ENCODE measurements around the gene DPPA4. TPM values are rescaled to one million over a fixed set of nuclear protein-coding genes. Genes with fewer than 3 reads are reported as not detected.

DPPA4 gene
- total RNA-seq, 5 donors from 2014 or later (not counting 1 experiment from before 2014, with no cell fraction given): 1.1 to 4.4 (median 1.5) TPM

DNA sequence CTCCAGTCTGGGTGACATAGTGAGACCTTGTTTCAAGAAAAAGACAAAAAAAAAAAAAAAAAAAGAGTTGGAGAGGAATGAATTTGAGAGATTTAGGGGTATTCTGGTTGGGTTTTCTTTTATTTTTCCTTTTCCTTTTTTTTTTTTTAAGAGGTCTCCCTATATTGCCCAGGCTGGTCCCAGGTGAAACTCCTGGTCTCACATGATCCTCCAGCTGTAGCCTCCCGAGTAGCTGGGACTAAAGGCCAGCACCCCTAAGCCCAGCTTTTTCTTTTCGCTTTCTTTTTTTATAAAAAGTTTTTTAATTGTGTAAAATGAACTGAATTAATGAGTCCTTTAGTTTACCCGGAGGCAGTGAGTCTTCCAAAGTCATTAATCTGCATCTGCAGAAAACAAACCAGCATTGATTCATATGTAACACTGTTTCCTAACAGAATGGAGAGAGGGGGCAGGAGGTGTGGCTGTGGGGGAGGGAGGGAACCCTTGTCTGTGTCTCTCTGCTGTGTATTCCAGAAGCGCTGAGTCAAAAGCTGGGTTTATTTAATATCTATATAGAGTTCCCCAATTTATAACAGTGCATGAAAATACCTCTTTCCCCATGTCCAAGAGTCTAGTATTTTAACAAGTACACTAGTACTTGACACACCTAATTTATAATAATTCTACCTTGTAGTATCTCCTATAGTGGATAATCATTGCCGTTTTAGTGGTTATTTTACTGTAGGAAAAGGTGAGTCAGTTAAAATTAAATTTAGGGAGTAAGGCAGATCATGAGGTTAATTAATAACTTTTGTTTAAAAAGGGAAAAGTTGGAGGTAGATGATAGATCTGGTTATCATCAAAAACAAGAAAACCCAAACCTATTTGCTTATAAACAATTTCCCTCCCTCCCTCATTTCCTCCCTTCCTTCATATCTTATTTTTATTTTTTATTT is 2.6 kb upstream of the DPPA4 start:
- POLR2A ChIA-PET: interaction anchor here (0.7 kb wide), 2 partner anchors 18 to 1442 kb away, joined by 5 to 8 read pairs; no protein-coding TSS in a partner anchor
- no peak overlapping the region for H3K27ac Mint-ChIP-seq
- no peaks in the 10 kb centered on the region for H3K36me3 Mint-ChIP-seq
- no peaks in the 10 kb centered on the region for H3K9me3 ChIP-seq
- H3K27me3 ChIP-seq (replicated peaks in 1 of 2; ENCODE audit: control insufficient read depth in 2 of 2, extremely low read depth in 1 of 2, insufficient read depth in 2 of 2, low read length in 1 of 2): peaks cover 0 to 26% of the 10 kb centered on the region in 2 experiments
- peaks cover 26 to 30% of the 10 kb centered on the region in 2 donors for H3K27me3 Mint-ChIP-seq
- DNase-seq: no peak
- CTCF ChIA-PET: no interaction called here
- peaks cover 0 to 2% of the 10 kb centered on the region in 2 experiments for H3K4me1 ChIP-seq (ENCODE audit: control insufficient read depth in 1 of 2, extremely low read depth in 1 of 2, insufficient read depth in 2 of 2, low read length in 2 of 2)
- H3K4me1 Mint-ChIP-seq: peaks cover 0 to 13% (median 9%) of the 10 kb centered on the region in 3 donors
- no peak for ATAC-seq (replicated peaks in 1 of 4)
- no peak overlapping the region for H3K27ac ChIP-seq (ENCODE audit: low read length)
- H3K9me3 Mint-ChIP-seq: no peaks in the 10 kb centered on the region
- H3K4me3 Mint-ChIP-seq: no peak overlapping the region
- no peak overlapping the region for H3K4me3 ChIP-seq (ENCODE audit: control insufficient read depth in 1 of 2, extremely low read depth in 1 of 2, low read length in 1 of 2)
- WGBS (ENCODE audit: insufficient coverage): 60% methylated on average over 1 of the region's 5 CpGs
- no peaks in the 10 kb centered on the region for H3K36me3 ChIP-seq (ENCODE audit: control insufficient read depth in 2 of 2, extremely low read depth in 1 of 2, insufficient read depth in 1 of 2, low read length in 1 of 2)

DNA sequence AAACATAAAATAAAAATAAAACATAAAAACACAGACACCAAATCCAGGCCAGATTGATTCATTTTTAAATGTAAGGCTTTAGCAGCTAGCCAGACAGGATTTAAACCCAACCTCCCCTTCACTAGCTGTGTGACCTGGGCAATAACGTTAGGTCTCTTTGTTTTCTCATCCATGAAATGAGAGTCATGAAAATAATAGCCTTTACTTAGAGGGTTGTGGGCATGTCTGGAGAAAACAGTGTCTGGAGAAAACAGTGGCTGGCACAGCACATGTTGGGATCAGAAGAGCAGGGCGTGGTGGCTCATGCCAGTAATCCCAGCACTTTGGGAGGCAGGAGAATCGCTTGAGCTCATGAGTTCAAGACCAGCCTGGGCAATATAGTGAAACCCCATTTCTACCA is 1.9 kb upstream of the DPPA4 start:
- CTCF ChIA-PET: no interaction called here

DNA sequence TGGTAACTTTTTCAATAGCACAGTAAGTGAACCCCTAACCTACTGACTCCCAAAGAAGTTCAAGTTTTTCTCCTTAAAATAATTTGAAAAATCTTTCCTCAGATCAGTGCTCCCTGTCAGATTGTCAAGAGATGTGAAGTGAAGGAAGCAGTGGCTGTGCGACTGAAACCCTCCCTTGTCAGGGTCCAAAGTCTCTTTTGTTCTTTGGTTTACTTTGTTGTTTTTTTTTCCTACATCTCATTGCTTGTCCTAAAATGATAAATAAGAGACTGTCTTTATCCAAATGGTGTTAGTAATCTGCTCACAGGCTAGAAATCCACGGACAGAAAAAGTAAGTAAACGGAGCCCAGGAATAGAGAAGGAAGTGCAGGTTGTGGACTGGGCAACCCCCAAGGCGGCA is 976 bp upstream of the DPPA4 start:
- Mint-ChIP-seq H3K36me3 (no peaks in the 10 kb centered on the region), H3K9me3 (no peaks in the 10 kb centered on the region), H3K4me3 (no peak overlapping the region), H3K27me3 (peaks cover 30 to 34% of the 10 kb centered on the region in 2 donors), H3K4me1 (peaks cover 5 to 13% (median 9%) of the 10 kb centered on the region in 3 donors), H3K27ac (no peak overlapping the region)
- Histone ChIP-seq H3K27ac (ENCODE audit: low read length) (no peak overlapping the region), H3K4me1 (ENCODE audit: control insufficient read depth in 1 of 2, extremely low read depth in 1 of 2, insufficient read depth in 2 of 2, low read length in 2 of 2) (peaks cover 0 to 2% of the 10 kb centered on the region in 2 experiments), H3K4me3 (ENCODE audit: control insufficient read depth in 1 of 2, extremely low read depth in 1 of 2, low read length in 1 of 2) (no peak overlapping the region), H3K9me3 (no peaks in the 10 kb centered on the region), H3K36me3 (ENCODE audit: control insufficient read depth in 2 of 2, extremely low read depth in 1 of 2, insufficient read depth in 1 of 2, low read length in 1 of 2) (no peaks in the 10 kb centered on the region), H3K27me3 (replicated peaks in 1 of 2; ENCODE audit: control insufficient read depth in 2 of 2, extremely low read depth in 1 of 2, insufficient read depth in 2 of 2, low read length in 1 of 2) (peaks cover 0 to 26% of the 10 kb centered on the region in 2 experiments)
- ATAC-seq (replicated peaks in 1 of 4) (no peak), DNase-seq (no peak)
- POLR2A ChIA-PET: no interaction called here
- WGBS (ENCODE audit: insufficient coverage): 17% methylated on average over 1 of the region's 4 CpGs
- CTCF ChIA-PET: no interaction called here

More for the DNA sequence above, 1.9 kb upstream of the DPPA4 start:
- Mint-ChIP-seq H3K4me3 (no peak overlapping the region), H3K27ac (no peak overlapping the region), H3K4me1 (peaks cover 5 to 13% (median 9%) of the 10 kb centered on the region in 3 donors), H3K27me3 (peaks cover 30 to 34% of the 10 kb centered on the region in 2 donors), H3K9me3 (no peaks in the 10 kb centered on the region), H3K36me3 (no peaks in the 10 kb centered on the region)
- H3K4me1 ChIP-seq (ENCODE audit: control insufficient read depth in 1 of 2, extremely low read depth in 1 of 2, insufficient read depth in 2 of 2, low read length in 2 of 2): peaks cover 0 to 2% of the 10 kb centered on the region in 2 experiments
- H3K27ac ChIP-seq (ENCODE audit: low read length): no peak overlapping the region
- DNase-seq: no peak
- POLR2A ChIA-PET: interaction anchor here in 1 of 2 donors (0.7 kb wide), 1 partner anchor 18 kb away, joined by 8 read pairs; no protein-coding TSS in a partner anchor
- H3K4me3 ChIP-seq (ENCODE audit: control insufficient read depth in 1 of 2, extremely low read depth in 1 of 2, low read length in 1 of 2): no peak overlapping the region
- ATAC-seq (replicated peaks in 1 of 4): no peak
- no peaks in the 10 kb centered on the region for H3K9me3 ChIP-seq
- H3K36me3 ChIP-seq (ENCODE audit: control insufficient read depth in 2 of 2, extremely low read depth in 1 of 2, insufficient read depth in 1 of 2, low read length in 1 of 2): no peaks in the 10 kb centered on the region
- WGBS (ENCODE audit: insufficient coverage): 50% methylated on average over 1 of the region's 3 CpGs
- peaks cover 0 to 26% of the 10 kb centered on the region in 2 experiments for H3K27me3 ChIP-seq (replicated peaks in 1 of 2; ENCODE audit: control insufficient read depth in 2 of 2, extremely low read depth in 1 of 2, insufficient read depth in 2 of 2, low read length in 1 of 2)

DNA sequence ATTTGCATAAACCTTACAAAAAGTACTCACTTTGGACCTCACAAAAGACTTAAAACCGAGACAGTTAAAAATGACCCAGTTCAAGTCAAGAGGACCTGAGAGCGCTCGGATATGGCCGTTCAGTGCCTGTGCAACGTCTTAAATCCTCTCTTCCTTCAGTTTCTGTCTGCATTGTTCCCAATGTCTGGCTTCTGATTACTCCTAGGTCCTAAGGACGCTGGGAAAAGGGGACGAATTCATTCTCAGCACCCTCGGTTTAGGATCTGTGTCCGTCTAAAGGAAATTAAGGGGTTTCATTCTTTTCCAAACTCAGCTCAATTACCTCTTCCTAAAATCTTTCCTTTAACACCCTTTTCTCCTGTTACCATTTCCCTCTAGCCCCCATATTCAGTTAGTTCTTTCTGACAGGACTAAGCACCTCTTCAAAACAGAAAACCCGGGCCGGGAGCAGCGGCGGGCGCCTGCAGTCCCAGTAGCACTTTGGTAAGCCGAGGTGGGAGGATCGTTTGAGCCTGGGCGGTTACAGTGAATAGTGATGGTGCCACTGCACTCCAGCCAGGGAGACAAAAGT is 970 bp downstream of the DPPA4 start:
- DNase-seq: peak in 8 of 35 experiments; percentile 0 to 8 (median 5)
- Mint-ChIP-seq H3K4me3 (peak overlapping the region; percentile 57 to 79 (median 78)), H3K36me3 (no peaks in the 10 kb centered on the region), H3K27me3 (peaks cover 30 to 34% of the 10 kb centered on the region in 2 donors), H3K9me3 (no peaks in the 10 kb centered on the region), H3K4me1 (peaks cover 5 to 13% (median 9%) of the 10 kb centered on the region in 3 donors), H3K27ac (no peak overlapping the region)
- Histone ChIP-seq H3K4me3 (ENCODE audit: control insufficient read depth in 1 of 2, extremely low read depth in 1 of 2, low read length in 1 of 2) (peak overlapping the region; percentile 15 to 81), H3K9me3 (no peaks in the 10 kb centered on the region), H3K36me3 (ENCODE audit: control insufficient read depth in 2 of 2, extremely low read depth in 1 of 2, insufficient read depth in 1 of 2, low read length in 1 of 2) (no peaks in the 10 kb centered on the region), H3K27me3 (replicated peaks in 1 of 2; ENCODE audit: control insufficient read depth in 2 of 2, extremely low read depth in 1 of 2, insufficient read depth in 2 of 2, low read length in 1 of 2) (peaks cover 0 to 28% of the 10 kb centered on the region in 2 experiments), H3K27ac (ENCODE audit: low read length) (no peak overlapping the region), H3K4me1 (ENCODE audit: control insufficient read depth in 1 of 2, extremely low read depth in 1 of 2, insufficient read depth in 2 of 2, low read length in 2 of 2) (peaks cover 0 to 2% of the 10 kb centered on the region in 2 experiments)
- 14% methylated on average over 5 of the region's 17 CpGs for WGBS (ENCODE audit: insufficient coverage)
- ChIA-PET CTCF (interaction anchor here in 1 of 2 donors (0.6 kb wide), 1 partner anchor 88 kb away, joined by 3 read pairs; no protein-coding TSS in a partner anchor), POLR2A (no interaction called here)
- ATAC-seq (replicated peaks in 1 of 4): peak in 2 of 4 experiments; percentile 53 to 59

DNA sequence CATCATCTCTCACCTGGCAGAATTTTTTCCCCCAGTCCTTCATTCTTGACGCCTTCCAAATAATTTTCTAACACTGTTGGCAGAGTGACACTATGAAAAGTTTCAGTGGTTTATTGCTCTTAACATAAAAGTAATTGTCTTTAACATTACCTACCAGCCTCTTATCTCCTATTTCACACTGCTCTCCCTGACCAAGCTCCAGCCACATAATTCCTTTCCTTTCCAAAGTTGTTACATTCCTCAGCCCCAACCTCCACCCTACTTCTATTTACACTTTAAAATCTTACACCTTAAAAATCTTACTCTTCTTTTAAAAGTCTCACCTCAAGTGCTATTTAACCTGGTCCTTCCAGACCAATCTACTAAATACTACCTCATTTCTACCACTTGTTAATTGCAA is 2.8 kb downstream of the DPPA4 start:
- Histone ChIP-seq H3K36me3 (ENCODE audit: control insufficient read depth in 2 of 2, extremely low read depth in 1 of 2, insufficient read depth in 1 of 2, low read length in 1 of 2) (no peaks in the 10 kb centered on the region), H3K27me3 (replicated peaks in 1 of 2; ENCODE audit: control insufficient read depth in 2 of 2, extremely low read depth in 1 of 2, insufficient read depth in 2 of 2, low read length in 1 of 2) (peaks cover 0 to 28% of the 10 kb centered on the region in 2 experiments), H3K4me3 (ENCODE audit: control insufficient read depth in 1 of 2, extremely low read depth in 1 of 2, low read length in 1 of 2) (no peak overlapping the region), H3K4me1 (ENCODE audit: control insufficient read depth in 1 of 2, extremely low read depth in 1 of 2, insufficient read depth in 2 of 2, low read length in 2 of 2) (peaks cover 0 to 2% of the 10 kb centered on the region in 2 experiments), H3K27ac (ENCODE audit: low read length) (no peak overlapping the region), H3K9me3 (no peaks in the 10 kb centered on the region)
- DNase-seq (no peak), ATAC-seq (replicated peaks in 1 of 4) (no peak)
- Mint-ChIP-seq H3K27ac (no peak overlapping the region), H3K4me1 (peaks cover 5 to 13% (median 9%) of the 10 kb centered on the region in 3 donors), H3K27me3 (peaks cover 30 to 34% of the 10 kb centered on the region in 2 donors), H3K4me3 (no peak overlapping the region), H3K36me3 (no peaks in the 10 kb centered on the region), H3K9me3 (no peaks in the 10 kb centered on the region)
- ChIA-PET POLR2A (no interaction called here), CTCF (no interaction called here)
- no CpG with 5 or more reads among the region's 1 CpG for WGBS (ENCODE audit: insufficient coverage)

DNA sequence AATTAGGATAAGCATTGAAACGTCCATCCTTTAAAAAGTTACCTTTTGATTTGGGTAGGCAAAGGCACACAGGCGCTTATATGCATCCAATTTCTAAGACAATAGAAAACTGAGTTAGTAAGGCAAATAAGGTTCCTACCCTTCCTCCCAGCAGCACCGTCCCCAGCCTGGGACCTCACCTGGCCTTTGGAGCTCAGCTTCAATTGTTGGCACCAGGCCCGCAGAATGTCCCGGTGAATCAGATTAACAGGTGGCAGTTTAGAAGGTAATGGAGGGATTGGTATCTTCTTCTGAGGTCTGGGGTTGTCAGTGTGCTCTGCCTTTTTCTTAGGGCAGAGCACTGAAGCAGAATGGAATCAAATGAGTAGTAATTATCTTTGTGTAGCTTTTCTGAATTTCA is 5.7 kb downstream of the DPPA4 start:
- Histone ChIP-seq H3K4me3 (ENCODE audit: control insufficient read depth in 1 of 2, extremely low read depth in 1 of 2, low read length in 1 of 2) (no peak overlapping the region), H3K27me3 (replicated peaks in 1 of 2; ENCODE audit: control insufficient read depth in 2 of 2, extremely low read depth in 1 of 2, insufficient read depth in 2 of 2, low read length in 1 of 2) (peaks cover 0 to 16% of the 10 kb centered on the region in 2 experiments), H3K36me3 (ENCODE audit: control insufficient read depth in 2 of 2, extremely low read depth in 1 of 2, insufficient read depth in 1 of 2, low read length in 1 of 2) (no peaks in the 10 kb centered on the region), H3K4me1 (ENCODE audit: control insufficient read depth in 1 of 2, extremely low read depth in 1 of 2, insufficient read depth in 2 of 2, low read length in 2 of 2) (peaks cover 0 to 2% of the 10 kb centered on the region in 2 experiments), H3K27ac (ENCODE audit: low read length) (no peak overlapping the region), H3K9me3 (no peaks in the 10 kb centered on the region)
- Mint-ChIP-seq H3K27me3 (peaks cover 11 to 19% of the 10 kb centered on the region in 2 donors), H3K9me3 (no peaks in the 10 kb centered on the region), H3K27ac (no peak overlapping the region), H3K4me3 (no peak overlapping the region), H3K36me3 (no peaks in the 10 kb centered on the region), H3K4me1 (peaks cover 4 to 7% (median 5%) of the 10 kb centered on the region in 3 donors)
- ChIA-PET POLR2A (no interaction called here), CTCF (no interaction called here)
- DNase-seq (no peak), ATAC-seq (replicated peaks in 1 of 4) (no peak)
- WGBS (ENCODE audit: insufficient coverage): 100% methylated on average over 1 of the region's 5 CpGs

Measured in T-cell (primary cell).